Measurements from ENCODE around the gene TMEM263. TPM values are rescaled to one million over a fixed set of nuclear protein-coding genes. Genes with fewer than 3 reads are reported as not detected.

Gene TMEM263
- polyA plus RNA-seq, 1 of the 3 experiments (the other 2 are of a cell fraction): 16.9 TPM

- Histone ChIP-seq H3K4me1 (ENCODE audit: control insufficient read depth in 1 of 2, insufficient read depth in 2 of 2, low read depth in 1 of 2, low read length in 1 of 2) (peaks cover 10 to 18% of the 10 kb centered on the region in 2 experiments; a peak in 3 of 4 replicates), H3K9ac (no peak overlapping the region), H3K36me3 (replicated peaks in 1 of 2; ENCODE audit: control insufficient read depth in 1 of 2, insufficient read depth in 2 of 2, low read length in 1 of 2) (peaks cover 54 to 61% of the 10 kb centered on the region in 2 experiments), H3K27ac (ENCODE audit: low read depth in 2 of 2, low read length in 1 of 2) (no peak overlapping the region), H3K9me3 (no peaks in the 10 kb centered on the region), H3K79me2 (ENCODE audit: insufficient read depth) (peaks cover 36% of the 10 kb centered on the region), H3K9me2 (no peaks in the 10 kb centered on the region), H3F3A (replicated peaks; ENCODE audit: insufficient read depth) (peaks cover 35% of the 10 kb centered on the region), H2AFZ (ENCODE audit: low read depth) (no peak overlapping the region), H3K4me3 (ENCODE audit: low read depth in 2 of 2, low read length in 1 of 2) (no peak overlapping the region), H4K20me1 (ENCODE audit: insufficient read depth) (peaks cover 55% of the 10 kb centered on the region), H3K27me3 (ENCODE audit: insufficient read depth) (no peaks in the 10 kb centered on the region), H3K4me2 (no peak overlapping the region)
- CTCF ChIA-PET: interaction anchor here (0.9 kb wide), 1 partner anchor 9 kb away, joined by 3 read pairs; no protein-coding TSS in a partner anchor
- POLR2A ChIA-PET: no interaction called here
- 98% methylated on average over 8 of the region's 8 CpGs for WGBS (ENCODE audit: low lambda C conversion rate)
- no peak for DNase-seq
- TF ChIP-seq IRF3 (IDR thresholded peaks at IDR 0.05; ENCODE audit: low read depth, low read length): no peak
- TF ChIP-seq FOXM1 (IDR thresholded peaks at IDR 0.05; ENCODE audit: low read depth): no peak
- no peak for TF ChIP-seq NFIC (IDR thresholded peaks at IDR 0.05; ENCODE audit: borderline replicate concordance)
These were observed 19.4 kb downstream of the TMEM263 start for GRCh38 chr12:106975098-106975497.

GRCh38 chr12:106975993-106976658 is 20.4 kb downstream of the TMEM263 start:
- Histone ChIP-seq H3K9me2 (no peaks in the 10 kb centered on the region), H3K4me2 (peak overlapping the region; percentile 56; the same call in 1 of the 2 replicates), H3K27me3 (ENCODE audit: insufficient read depth) (no peaks in the 10 kb centered on the region), H3K27ac (ENCODE audit: low read depth in 2 of 2, low read length in 1 of 2) (peak overlapping the region in 1 of 2 experiments; percentile 33; a peak in 1 of 4 replicates), H4K20me1 (ENCODE audit: insufficient read depth) (peaks cover 48% of the 10 kb centered on the region), H3K9me3 (no peaks in the 10 kb centered on the region), H3K9ac (no peak overlapping the region), H3K36me3 (replicated peaks in 1 of 2; ENCODE audit: control insufficient read depth in 1 of 2, insufficient read depth in 2 of 2, low read length in 1 of 2) (peaks cover 44 to 54% of the 10 kb centered on the region in 2 experiments), H3K4me1 (ENCODE audit: control insufficient read depth in 1 of 2, insufficient read depth in 2 of 2, low read depth in 1 of 2, low read length in 1 of 2) (peaks cover 8 to 18% of the 10 kb centered on the region in 2 experiments; a peak in 3 of 4 replicates), H3F3A (replicated peaks; ENCODE audit: insufficient read depth) (peaks cover 35% of the 10 kb centered on the region), H2AFZ (ENCODE audit: low read depth) (no peak overlapping the region), H3K4me3 (ENCODE audit: low read depth in 2 of 2, low read length in 1 of 2) (no peak overlapping the region), H3K79me2 (ENCODE audit: insufficient read depth) (peaks cover 26% of the 10 kb centered on the region)
- ChIA-PET CTCF (interaction anchor here (1.1 to 2.5 kb wide), 2 partner anchors 20 to 129 kb away, joined by 3 to 8 read pairs; partner anchors contain the start of gene TMEM263), POLR2A (no interaction called here)
- no peak for DNase-seq
- TF ChIP-seq SMC3 (IDR thresholded peaks at IDR 0.05; ENCODE audit: low read depth, low read length): no peak
- TF ChIP-seq NFIC (IDR thresholded peaks at IDR 0.05; ENCODE audit: borderline replicate concordance): 0 out of 2 replicates have a peak, but pooled peaks have one; percentile 7
- no peak for TF ChIP-seq FOSL2 (IDR thresholded peaks at IDR 0.05; ENCODE audit: borderline replicate concordance, low read depth)
- TF ChIP-seq CHD2 (IDR thresholded peaks at IDR 0.05; ENCODE audit: low read length, partially characterized antibody): no peak
- TF ChIP-seq POLR2AphosphoS5 (IDR thresholded peaks at IDR 0.05; ENCODE audit: low read depth, low read length): no peak
- no peak for TF ChIP-seq MXI1 (IDR thresholded peaks at IDR 0.05; ENCODE audit: low read depth, low read length)
- no peak for TF ChIP-seq RFX5 (IDR thresholded peaks at IDR 0.05; ENCODE audit: low read length)
- no peak for TF ChIP-seq RXRA (IDR thresholded peaks at IDR 0.05; ENCODE audit: borderline replicate concordance, low read depth)
- peak; percentile 43 for TF ChIP-seq TCF12 (IDR thresholded peaks at IDR 0.05)
- no peak for TF ChIP-seq EZH2phosphoT487 (IDR thresholded peaks at IDR 0.05; ENCODE audit: borderline replicate concordance, low read depth)
- TF ChIP-seq FOXJ3 (CRISPR knock-in tag; IDR thresholded peaks at IDR 0.05): no peak
- TF ChIP-seq, protein P1, sequence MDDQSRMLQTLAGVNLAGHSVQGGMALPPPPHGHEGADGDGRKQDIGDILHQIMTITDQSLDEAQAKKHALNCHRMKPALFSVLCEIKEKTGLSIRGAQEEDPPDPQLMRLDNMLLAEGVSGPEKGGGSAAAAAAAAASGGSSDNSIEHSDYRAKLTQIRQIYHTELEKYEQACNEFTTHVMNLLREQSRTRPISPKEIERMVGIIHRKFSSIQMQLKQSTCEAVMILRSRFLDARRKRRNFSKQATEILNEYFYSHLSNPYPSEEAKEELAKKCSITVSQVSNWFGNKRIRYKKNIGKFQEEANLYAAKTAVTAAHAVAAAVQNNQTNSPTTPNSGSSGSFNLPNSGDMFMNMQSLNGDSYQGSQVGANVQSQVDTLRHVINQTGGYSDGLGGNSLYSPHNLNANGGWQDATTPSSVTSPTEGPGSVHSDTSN (IDR thresholded peaks at IDR 0.05): no peak
- no peak for TF ChIP-seq TEAD4 (IDR thresholded peaks at IDR 0.05; ENCODE audit: borderline replicate concordance, insufficient read depth)
- TF ChIP-seq RAD21 (IDR thresholded peaks at IDR 0.05; ENCODE audit: low read length): no peak
- TF ChIP-seq MEF2A (IDR thresholded peaks at IDR 0.05; ENCODE audit: borderline replicate concordance, low read depth): no peak
- TF ChIP-seq NRF1 (IDR thresholded peaks at IDR 0.05; ENCODE audit: low read depth, low read length): no peak
- TF ChIP-seq JUND (IDR thresholded peaks at IDR 0.05): peak; percentile 29; the same call in 1 of the 2 replicates
- TF ChIP-seq, protein P2, sequence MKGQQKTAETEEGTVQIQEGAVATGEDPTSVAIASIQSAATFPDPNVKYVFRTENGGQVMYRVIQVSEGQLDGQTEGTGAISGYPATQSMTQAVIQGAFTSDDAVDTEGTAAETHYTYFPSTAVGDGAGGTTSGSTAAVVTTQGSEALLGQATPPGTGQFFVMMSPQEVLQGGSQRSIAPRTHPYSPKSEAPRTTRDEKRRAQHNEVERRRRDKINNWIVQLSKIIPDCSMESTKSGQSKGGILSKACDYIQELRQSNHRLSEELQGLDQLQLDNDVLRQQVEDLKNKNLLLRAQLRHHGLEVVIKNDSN (IDR thresholded peaks at IDR 0.05; ENCODE audit: borderline replicate concordance, low read depth): no peak
- TF ChIP-seq, protein P3, sequence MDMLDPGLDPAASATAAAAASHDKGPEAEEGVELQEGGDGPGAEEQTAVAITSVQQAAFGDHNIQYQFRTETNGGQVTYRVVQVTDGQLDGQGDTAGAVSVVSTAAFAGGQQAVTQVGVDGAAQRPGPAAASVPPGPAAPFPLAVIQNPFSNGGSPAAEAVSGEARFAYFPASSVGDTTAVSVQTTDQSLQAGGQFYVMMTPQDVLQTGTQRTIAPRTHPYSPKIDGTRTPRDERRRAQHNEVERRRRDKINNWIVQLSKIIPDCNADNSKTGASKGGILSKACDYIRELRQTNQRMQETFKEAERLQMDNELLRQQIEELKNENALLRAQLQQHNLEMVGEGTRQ (IDR thresholded peaks at IDR 0.05; ENCODE audit: borderline replicate concordance, low read depth, low read length): no peak
- no peak for TF ChIP-seq ELF1 (IDR thresholded peaks at IDR 0.05)
- no peak for TF ChIP-seq IRF3 (IDR thresholded peaks at IDR 0.05; ENCODE audit: low read depth, low read length)
- WGBS (ENCODE audit: low lambda C conversion rate): 77% methylated on average over 3 of the region's 3 CpGs
